GM12873 (cell line): ENCODE measurements around the gene MINPP1.

Source experiments
- CTCF ChIP-seq: IDR thresholded peaks from 2 replicates; pipeline ENCODE4 v1.5.1; 2012; ENCODE audit warnings: low read depth, mild to moderate bottlenecking, moderate library complexity, low read length, control low read depth; ENCODE audit not compliant: insufficient read depth; ENCODE audit errors: missing control alignments

The MINPP1 gene

GRCh38 chr10:87557409-87557808, 52.7 kb downstream of the MINPP1 start:
- TF ChIP-seq CTCF: no peak

GRCh38 chr10:87558333-87558732, 53.6 kb downstream of the MINPP1 start:
- no peak for TF ChIP-seq CTCF

- TF ChIP-seq CTCF: no peak
These were observed 54.7 kb downstream of the MINPP1 start for GRCh38 chr10:87559392-87559791.

DNA sequence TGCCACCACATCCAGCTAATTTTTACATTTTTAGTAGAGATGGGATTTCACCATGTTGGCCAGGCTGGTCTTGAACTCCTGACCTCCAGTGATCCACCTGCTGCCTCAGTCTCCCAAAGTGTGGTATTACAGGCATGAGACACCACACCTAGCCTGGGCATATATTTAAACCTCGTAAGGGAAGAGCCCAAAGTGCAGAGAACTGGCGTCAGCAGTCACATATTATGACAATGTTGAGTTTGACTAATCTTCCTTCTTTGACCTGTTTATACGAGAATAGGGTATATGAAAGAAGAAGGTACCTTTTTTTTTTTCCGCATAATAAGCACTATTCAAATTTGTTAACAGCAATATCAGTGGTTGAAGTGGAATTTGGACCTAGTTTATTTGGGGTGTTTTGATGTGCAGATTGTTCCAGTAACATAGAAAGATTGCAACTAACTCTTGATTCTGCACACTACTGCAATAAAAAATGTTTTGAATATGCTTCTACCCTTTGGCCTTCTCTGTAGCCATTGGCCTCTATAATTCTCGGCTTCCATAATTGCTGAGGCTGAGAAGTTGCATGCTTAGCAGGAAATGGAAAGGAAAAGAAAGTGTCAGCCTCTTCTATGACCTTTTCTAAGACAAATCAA, 55.9 kb downstream of the MINPP1 start:
- TF ChIP-seq CTCF: no peak

DNA sequence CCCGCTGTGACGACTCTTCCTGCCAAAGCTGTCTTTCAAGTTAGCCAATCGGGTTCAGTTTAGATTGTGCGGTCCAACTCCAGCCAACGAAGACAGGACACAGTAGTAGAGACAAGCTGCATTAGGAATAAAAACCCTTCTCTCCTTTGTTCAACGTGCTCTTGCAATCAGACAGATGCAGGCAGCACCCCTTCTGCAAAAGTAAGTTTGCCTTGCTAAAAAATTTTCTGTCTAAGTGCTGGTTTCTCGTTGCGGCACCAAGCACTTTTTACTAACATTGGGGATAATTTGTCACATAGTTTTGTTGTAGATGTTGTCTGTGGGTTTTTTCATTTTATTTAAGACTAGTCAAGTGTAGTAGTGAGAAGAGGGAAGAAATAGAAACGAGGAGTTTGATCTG, 58.1 kb downstream of the MINPP1 start:
- TF ChIP-seq CTCF: no peak

- TF ChIP-seq CTCF: no peak
These were observed 60.3 kb downstream of the MINPP1 start for GRCh38 chr10:87565010-87565409.

GRCh38 chr10:87575851-87576250, 71.2 kb downstream of the MINPP1 start:
- TF ChIP-seq CTCF: no peak
